IMR-90 (cell line): ENCODE results near the gene PDE11A. TPM values are rescaled to one million over a fixed set of nuclear protein-coding genes. Genes with fewer than 3 reads are reported as not detected.

Experiments used
- ATAC-seq: fragments of 200-7000 bp; cut with Tn5 transposase; 2 replicates; pipeline ENCODE4 v1.9.1; 2020; ENCODE audit warnings: low read depth, mild to moderate bottlenecking, moderate library complexity
- BruUV-seq: library from RNA; stranded (reverse); fragments of 400-500 nt; replicated peaks from 2 replicates; lab custom pipeline; 2021; lab: Mats Ljungman, UMichigan
- CTCF ChIA-PET: fragments of 300-600 bp; formaldehyde crosslinking; extraction: SDS; loops from one replicate; lab custom pipeline; 2021; ENCODE audit warnings: antibody characterized with exemption; lab: Yijun Ruan, JAX
- POLR2A ChIA-PET: fragments of 300-600 bp; sonication (Branson Sonifier 250); formaldehyde crosslinking; loops from one replicate; lab custom pipeline; 2022; ENCODE audit warnings: antibody characterized with exemption; ENCODE audit not compliant: unreplicated experiment; lab: Charles Lee
- DNase-seq: peaks from one replicate; pipeline ENCODE4 v3.0.0; 2013
- H2AFZ ChIP-seq: replicated peaks from 2 replicates; pipeline ENCODE3; 2013; ENCODE audit warnings: low read length, mild to moderate bottlenecking; ENCODE audit not compliant: poor library complexity
- H2AK5ac ChIP-seq: 2 replicates; pipeline ENCODE4 v1.6.1; 2013; ENCODE audit warnings: low read depth, low read length, inconsistent platforms
- H2AK9ac ChIP-seq: replicated peaks from 2 replicates; pipeline ENCODE3; 2013; ENCODE audit warnings: mild to moderate bottlenecking, low read depth, low read length, moderate library complexity; ENCODE audit not compliant: poor library complexity
- H2BK120ac ChIP-seq: 2 replicates; pipeline ENCODE4 v1.6.1; 2013; ENCODE audit warnings: low read depth, low read length, inconsistent platforms
- H2BK15ac ChIP-seq: 3 replicates; pipeline ENCODE4 v1.6.1; 2013; ENCODE audit warnings: low read depth, low read length, inconsistent platforms
- H2BK20ac ChIP-seq: 2 replicates; pipeline ENCODE4 v1.6.1; 2013; ENCODE audit warnings: low read depth, mild to moderate bottlenecking, inconsistent platforms, low read length, moderate library complexity
- H2BK5ac ChIP-seq: 2 replicates; pipeline ENCODE4 v1.6.1; 2013; ENCODE audit warnings: mild to moderate bottlenecking, low read depth, low read length, inconsistent platforms; ENCODE audit not compliant: poor library complexity, severe bottlenecking
- H3K14ac ChIP-seq: replicated peaks from 2 replicates; pipeline ENCODE4 v1.6.1; 2013; ENCODE audit warnings: low read depth, low read length, inconsistent platforms
- H3K18ac ChIP-seq: 2 replicates; pipeline ENCODE4 v1.6.1; 2013; ENCODE audit warnings: low read depth, low read length, control low read depth
- H3K23ac ChIP-seq: 2 replicates; pipeline ENCODE4 v1.6.1; 2013; ENCODE audit warnings: low read depth, low read length, inconsistent platforms
- H3K27ac ChIP-seq: 2 replicates; pipeline ENCODE4 v1.5.1; 2013; ENCODE audit warnings: mild to moderate bottlenecking, control low read depth, low read length; ENCODE audit not compliant: insufficient read depth
- H3K27me3 ChIP-seq: 2 replicates; pipeline ENCODE4 v1.6.1; 2013; ENCODE audit warnings: low read length; ENCODE audit not compliant: control insufficient read depth, insufficient read depth
- H3K36me3 ChIP-seq: 2 replicates; pipeline ENCODE4 v1.6.1; 2013; ENCODE audit warnings: low read length, mixed read lengths; ENCODE audit not compliant: control insufficient read depth, insufficient read depth
- H3K4ac ChIP-seq: 2 replicates; pipeline ENCODE4 v1.6.1; 2013; ENCODE audit warnings: low read depth, low read length, inconsistent platforms
- H3K4me1 ChIP-seq: 2 replicates; pipeline ENCODE4 v1.6.1; 2013; ENCODE audit warnings: low read length, mixed read lengths; ENCODE audit not compliant: control insufficient read depth, insufficient read depth
- H3K4me2 ChIP-seq: 2 replicates; pipeline ENCODE4 v1.6.1; 2013; ENCODE audit warnings: low read depth, mild to moderate bottlenecking, control low read depth, low read length, moderate library complexity
- H3K4me3 ChIP-seq: 2 replicates; pipeline ENCODE4 v1.5.1; 2013; ENCODE audit warnings: low read depth, mild to moderate bottlenecking, control low read depth, low read length, moderate library complexity; ENCODE audit not compliant: insufficient read depth
- H3K56ac ChIP-seq: 2 replicates; pipeline ENCODE4 v1.6.1; 2013; ENCODE audit warnings: low read length, inconsistent platforms; ENCODE audit not compliant: insufficient read depth; ENCODE audit errors: extremely low read depth
- H3K79me1 ChIP-seq, 2 experiments: 2 replicates each; pipeline ENCODE4 v1.6.1; 2013; ENCODE audit warnings: low read length in 2 of 2, inconsistent platforms in 1 of 2, low read depth in 1 of 2
- H3K9ac ChIP-seq: 2 replicates; pipeline ENCODE4 v1.6.1; 2013; ENCODE audit warnings: low read depth, low read length, control low read depth
- H3K9me1 ChIP-seq: 2 replicates; pipeline ENCODE4 v1.6.1; 2013; ENCODE audit warnings: low read length, inconsistent platforms; ENCODE audit not compliant: insufficient read depth
- H3K9me3 ChIP-seq: 2 replicates; pipeline ENCODE4 v1.6.1; 2013; ENCODE audit warnings: low read length; ENCODE audit not compliant: control insufficient read depth, insufficient read depth
- H4K20me1 ChIP-seq: 2 replicates; pipeline ENCODE4 v1.6.1; 2013; ENCODE audit warnings: low read length, inconsistent platforms; ENCODE audit not compliant: insufficient read depth
- H4K5ac ChIP-seq: 2 replicates; pipeline ENCODE4 v1.6.1; 2013; ENCODE audit warnings: mild to moderate bottlenecking, low read depth, low read length, control low read depth
- H4K8ac ChIP-seq, 2 experiments: 2 replicates each; pipeline ENCODE4 v1.6.1; 2013; ENCODE audit warnings: low read depth in 2 of 2, low read length in 2 of 2, control low read depth in 1 of 2, inconsistent platforms in 1 of 2
- H4K91ac ChIP-seq: 2 replicates; pipeline ENCODE4 v1.6.1; 2013; ENCODE audit warnings: low read depth, low read length, inconsistent platforms; ENCODE audit not compliant: insufficient read depth
- BHLHE40 ChIP-seq: fragments of 150-350 bp; IDR thresholded peaks from 2 replicates; pipeline ENCODE4 v1.6.1; 2016; ENCODE audit warnings: mild to moderate bottlenecking, low read depth, low read length
- CEBPB ChIP-seq: IDR thresholded peaks from 2 replicates; pipeline ENCODE4 v1.6.1; 2012; ENCODE audit warnings: low read depth, low read length, improper control_type of control experiment
- CHD1 ChIP-seq: IDR thresholded peaks from 2 replicates; pipeline ENCODE4 v1.6.1; 2012; ENCODE audit warnings: low read depth, low read length, improper control_type of control experiment
- CTCF ChIP-seq: conservative IDR thresholded peaks from 2 replicates; pipeline ENCODE4 v1.5.1; 2012; ENCODE audit warnings: mild to moderate bottlenecking, low read depth, low read length, improper control_type of control experiment
- FOS ChIP-seq: fragments of 150-350 bp; IDR thresholded peaks from 2 replicates; pipeline ENCODE4 v1.6.1; 2016; ENCODE audit warnings: low read depth, low read length
- MAFK ChIP-seq: IDR thresholded peaks from 2 replicates; pipeline ENCODE4 v1.6.1; 2012; ENCODE audit warnings: low read depth, low read length, improper control_type of control experiment
- MAZ ChIP-seq: IDR thresholded peaks from 2 replicates; pipeline ENCODE4 v1.6.1; 2012; ENCODE audit warnings: low read depth, mild to moderate bottlenecking, low read length, improper control_type of control experiment, moderate library complexity, borderline replicate concordance
- MXI1 ChIP-seq: IDR thresholded peaks from 2 replicates; pipeline ENCODE4 v1.6.1; 2012; ENCODE audit warnings: low read depth, mild to moderate bottlenecking, low read length, moderate library complexity, borderline replicate concordance
- NFE2L2 ChIP-seq: fragments of 150-350 bp; IDR thresholded peaks from 2 replicates; pipeline ENCODE4 v1.6.1; 2016; ENCODE audit warnings: low read depth, mild to moderate bottlenecking, low read length
- POLR2A ChIP-seq: IDR thresholded peaks from 2 replicates; pipeline ENCODE4 v1.6.1; 2012; ENCODE audit warnings: mild to moderate bottlenecking, low read depth, low read length
- RAD21 ChIP-seq: IDR thresholded peaks from 2 replicates; pipeline ENCODE4 v1.6.1; 2012; ENCODE audit warnings: low read length, improper control_type of control experiment
- RCOR1 ChIP-seq: IDR thresholded peaks from 2 replicates; pipeline ENCODE4 v1.6.1; 2012; ENCODE audit warnings: mild to moderate bottlenecking, low read length, improper control_type of control experiment; ENCODE audit not compliant: insufficient replicate concordance
- RFX5 ChIP-seq: IDR thresholded peaks from 2 replicates; pipeline ENCODE4 v1.8.0; 2012; ENCODE audit warnings: low read depth, mild to moderate bottlenecking, low read length, moderate library complexity
- SMC3 ChIP-seq: fragments of 150-350 bp; IDR thresholded peaks from 2 replicates; pipeline ENCODE4 v1.6.1; 2016; ENCODE audit warnings: low read depth, mild to moderate bottlenecking, antibody characterized with exemption, low read length, moderate library complexity
- USF2 ChIP-seq: fragments of 150-350 bp; IDR thresholded peaks from 2 replicates; pipeline ENCODE4 v1.6.1; 2017; ENCODE audit warnings: mild to moderate bottlenecking, antibody characterized with exemption, low read length, low read depth
- WGBS, 2 experiments: methylation state at CpG; one replicate each; pipeline versions ENCODE4 v1.1.5 to v1.1.7; 2013; ENCODE audit warnings: missing lambda C conversion rate in 2 of 2; ENCODE audit not compliant: insufficient read length in 1 of 2; ENCODE audit errors: extremely low coverage in 2 of 2; 5-methylcytosine and 5-hydroxymethylcytosine counted together
- dilution Hi-C: fragments of 300-500 bp; cut with HindIII; formaldehyde crosslinking; loops from one replicate; pipeline ENCODE4 v1.14.3; 2018; ENCODE audit warnings: low sequenced_read_pairs; ENCODE audit not compliant: unreplicated experiment
- in situ Hi-C: fragments of 300-500 bp; cut with MboI; formaldehyde crosslinking; loops from 3 replicates; pipeline ENCODE4 v1.14.3; 2019; ENCODE audit warnings: low sequenced_read_pairs, inconsistent platforms, mixed read lengths
- intact Hi-C: fragments of 100-400 bp; cut with micrococcal nuclease; formaldehyde crosslinking; loops from 2 replicates; pipeline ENCODE4 v1.10.0; 2022
- polyA plus RNA-seq, 3 experiments: library from polyadenylated mRNA; depleted of rRNA; stranded (reverse); fragments of >200 nt; gene quantifications; 2 replicates each; pipeline ENCODE4 v1.2.3, GENCODE V29; 2012; ENCODE audit warnings: low replicate concordance in 1 of 3
- total RNA-seq: library from RNA; depleted of rRNA; stranded (reverse); fragments of >200 nt; gene quantifications from 2 replicates; pipeline ENCODE4 v1.2.3, GENCODE V29; 2012
- TF ChIP-seq, protein P1 (sequence below): fragments of 150-350 bp; IDR thresholded peaks from 2 replicates; pipeline ENCODE4 v1.6.1; 2016; ENCODE audit warnings: low read depth, mild to moderate bottlenecking, low read length, moderate library complexity, borderline replicate concordance

The PDE11A gene
- total and polyA plus RNA-seq, 2 of the 4 experiments (the other 2 are of a cell fraction): 0.21 to 0.72 TPM

DNA sequence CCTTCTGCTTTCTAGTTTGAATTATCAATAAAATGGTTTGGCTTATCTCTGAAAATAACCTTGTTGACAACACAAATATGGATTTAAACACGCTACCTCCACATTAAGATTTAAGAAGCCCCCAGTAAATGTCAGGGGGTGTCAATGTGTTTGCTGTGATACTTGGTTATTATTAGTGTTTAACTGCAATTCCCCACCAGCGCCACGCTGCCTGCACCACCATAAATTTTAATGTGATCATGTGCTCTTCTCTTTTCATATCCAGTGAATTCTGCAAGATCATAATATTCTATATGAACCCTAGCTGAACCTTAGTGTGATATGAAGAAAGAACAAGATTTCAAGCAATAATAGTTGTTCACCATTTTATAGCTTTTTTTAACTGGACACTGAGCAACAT, 349.3 kb downstream of the PDE11A start:
- Histone ChIP-seq H4K91ac (no peak overlapping the region), H3K79me1 (no peaks in the 10 kb centered on the region), H3K27ac (no peak overlapping the region), H4K20me1 (no peaks in the 10 kb centered on the region), H3K4ac (no peak overlapping the region), H3K27me3 (peaks cover 8% of the 10 kb centered on the region), H2BK15ac (no peak overlapping the region), H2BK20ac (no peak overlapping the region), H3K18ac (no peak overlapping the region), H3K4me2 (no peak overlapping the region), H3K4me3 (no peak overlapping the region), H2BK120ac (no peak overlapping the region), H3K4me1 (no peaks in the 10 kb centered on the region), H2AFZ (no peak overlapping the region), H3K36me3 (no peaks in the 10 kb centered on the region), H4K8ac (no peak overlapping the region), H2AK5ac (no peak overlapping the region), H3K14ac (no peak overlapping the region), H3K56ac (no peak overlapping the region), H2AK9ac (no peak overlapping the region), H3K9me3 (no peaks in the 10 kb centered on the region), H2BK5ac (no peak overlapping the region), H3K9ac (no peak overlapping the region), H4K5ac (no peak overlapping the region), H3K9me1 (no peaks in the 10 kb centered on the region), H3K23ac (no peak overlapping the region)
- DNase-seq: no peak
- TF ChIP-seq BHLHE40 (no peak), RCOR1 (no peak), RAD21 (no peak), RFX5 (no peak), MAFK (no peak), SMC3 (no peak), MXI1 (no peak), CEBPB (no peak), CTCF (no peak), NFE2L2 (no peak), MAZ (no peak), FOS (no peak), CHD1 (no peak), POLR2A (no peak), USF2 (no peak)
- TF ChIP-seq, protein P1, sequence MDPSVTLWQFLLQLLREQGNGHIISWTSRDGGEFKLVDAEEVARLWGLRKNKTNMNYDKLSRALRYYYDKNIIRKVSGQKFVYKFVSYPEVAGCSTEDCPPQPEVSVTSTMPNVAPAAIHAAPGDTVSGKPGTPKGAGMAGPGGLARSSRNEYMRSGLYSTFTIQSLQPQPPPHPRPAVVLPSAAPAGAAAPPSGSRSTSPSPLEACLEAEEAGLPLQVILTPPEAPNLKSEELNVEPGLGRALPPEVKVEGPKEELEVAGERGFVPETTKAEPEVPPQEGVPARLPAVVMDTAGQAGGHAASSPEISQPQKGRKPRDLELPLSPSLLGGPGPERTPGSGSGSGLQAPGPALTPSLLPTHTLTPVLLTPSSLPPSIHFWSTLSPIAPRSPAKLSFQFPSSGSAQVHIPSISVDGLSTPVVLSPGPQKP: no peak
- in situ Hi-C loops: loop anchor here (10.0 kb wide), 1 partner anchor 388 kb away; no protein-coding TSS in a partner anchor
- dilution Hi-C loops: no loop called here
- ChIA-PET POLR2A (no interaction called here), CTCF (interaction anchor here (0.7 to 1.8 kb wide), 2 partner anchors 388 kb away, joined by 3 to 6 read pairs; no protein-coding TSS in a partner anchor)
- no peak for ATAC-seq
- WGBS, 2 experiments: no CpG with 5 or more reads among the region's 3 CpGs
- intact Hi-C loops: loop anchor here (5.0 kb wide), 3 partner anchors 121 to 461 kb away; partner anchors contain the start of gene NFE2L2
- BruUV-seq: no TSS peak
